ENCODE data around the gene ZNF423.

Gene ZNF423

GRCh38 chr16:49473131-49473530 is 382.8 kb downstream of the ZNF423 start:
- no peak for DNase-seq (ENCODE audit: low spot score)

GRCh38 chr16:49472598-49472997 is 383.3 kb downstream of the ZNF423 start:
- DNase-seq (ENCODE audit: low spot score) = no peak

- DNase-seq (ENCODE audit: low spot score) = no peak
These were observed 384.7 kb downstream of the ZNF423 start for GRCh38 chr16:49471038-49471727.

- DNase-seq (ENCODE audit: low spot score) = no peak
These were observed 385.4 kb downstream of the ZNF423 start for GRCh38 chr16:49470513-49470991.

- no peak for DNase-seq (ENCODE audit: low spot score)
These were observed 385.9 kb downstream of the ZNF423 start for GRCh38 chr16:49469930-49470451.

- DNase-seq (ENCODE audit: low spot score) = no peak
These were observed 386.6 kb downstream of the ZNF423 start for GRCh38 chr16:49469311-49469670.

GRCh38 chr16:49468611-49469310 is 387.2 kb downstream of the ZNF423 start:
- no peak for DNase-seq (ENCODE audit: low spot score)

GRCh38 chr16:49467540-49468372 is 388.2 kb downstream of the ZNF423 start:
- DNase-seq (ENCODE audit: low spot score) = no peak

- DNase-seq (ENCODE audit: low spot score) = no peak
These were observed 389.0 kb downstream of the ZNF423 start for GRCh38 chr16:49466881-49467280.

GRCh38 chr16:49466529-49466831 is 389.4 kb downstream of the ZNF423 start:
- DNase-seq (ENCODE audit: low spot score) = no peak

GRCh38 chr16:49465661-49466528 is 390.0 kb downstream of the ZNF423 start:
- DNase-seq (ENCODE audit: low spot score) = no peak

GRCh38 chr16:49464877-49465504 is 390.9 kb downstream of the ZNF423 start:
- no peak for DNase-seq (ENCODE audit: low spot score)

- DNase-seq (ENCODE audit: low spot score) = no peak
These were observed 391.8 kb downstream of the ZNF423 start for GRCh38 chr16:49464093-49464492.

GRCh38 chr16:49463529-49463928 is 392.4 kb downstream of the ZNF423 start:
- no peak for DNase-seq (ENCODE audit: low spot score)

GRCh38 chr16:49462989-49463371 is 392.9 kb downstream of the ZNF423 start:
- no peak for DNase-seq (ENCODE audit: low spot score)

GRCh38 chr16:49462362-49462988 is 393.4 kb downstream of the ZNF423 start:
- no peak for DNase-seq (ENCODE audit: low spot score)

GRCh38 chr16:49461517-49461951 is 394.4 kb downstream of the ZNF423 start:
- DNase-seq (ENCODE audit: low spot score) = no peak

- DNase-seq (ENCODE audit: low spot score) = no peak
These were observed 395.0 kb downstream of the ZNF423 start for GRCh38 chr16:49460786-49461470.

GRCh38 chr16:49459953-49460735 is 395.8 kb downstream of the ZNF423 start:
- DNase-seq (ENCODE audit: low spot score) = no peak
